Mucosa of rectum (tissue), 2 donors: ENCODE data around the gene ZNF160.
"Not testable (repeated sequence)": the region's sequence is repeated elsewhere in the genome, so short reads cannot be mapped to it uniquely, and the experiment has no call there.

Experiments
- H3K27ac ChIP-seq, 2 donors: one replicate each; pipeline ENCODE4 v1.7.0; 2013; ENCODE audit warnings: inconsistent platforms in 2 of 2, low read depth in 2 of 2, low read length in 2 of 2
- H3K27me3 ChIP-seq, 2 donors: one replicate each; pipeline ENCODE4 v1.7.0; 2013; ENCODE audit warnings: low read length in 2 of 2; ENCODE audit not compliant: control insufficient read depth in 2 of 2, insufficient read depth in 2 of 2
- H3K36me3 ChIP-seq, 2 donors: one replicate each; pipeline ENCODE4 v1.7.0; 2013; ENCODE audit warnings: low read length in 2 of 2; ENCODE audit not compliant: control insufficient read depth in 2 of 2, insufficient read depth in 2 of 2
- H3K4me1 ChIP-seq, 2 donors: one replicate each; pipeline ENCODE4 v1.7.0; 2013; ENCODE audit warnings: low read length in 2 of 2, mild to moderate bottlenecking in 1 of 2; ENCODE audit not compliant: control insufficient read depth in 2 of 2, insufficient read depth in 2 of 2
- H3K4me3 ChIP-seq, 2 donors: one replicate each; pipeline ENCODE4 v1.7.0; 2013; ENCODE audit warnings: low read length in 2 of 2
- H3K9ac ChIP-seq, 2 donors: one replicate each; pipeline ENCODE4 v1.7.0; 2013; ENCODE audit warnings: low read length in 2 of 2, low read depth in 1 of 2, mild to moderate bottlenecking in 1 of 2
- H3K9me3 ChIP-seq, 2 donors: one replicate each; pipeline ENCODE4 v1.7.0; 2013; ENCODE audit warnings: low read length in 2 of 2; ENCODE audit not compliant: control insufficient read depth in 2 of 2
- donor health status: healthy.
- donor health status: Normal muscosa, but diverticular disease.

Gene ZNF160

DNA sequence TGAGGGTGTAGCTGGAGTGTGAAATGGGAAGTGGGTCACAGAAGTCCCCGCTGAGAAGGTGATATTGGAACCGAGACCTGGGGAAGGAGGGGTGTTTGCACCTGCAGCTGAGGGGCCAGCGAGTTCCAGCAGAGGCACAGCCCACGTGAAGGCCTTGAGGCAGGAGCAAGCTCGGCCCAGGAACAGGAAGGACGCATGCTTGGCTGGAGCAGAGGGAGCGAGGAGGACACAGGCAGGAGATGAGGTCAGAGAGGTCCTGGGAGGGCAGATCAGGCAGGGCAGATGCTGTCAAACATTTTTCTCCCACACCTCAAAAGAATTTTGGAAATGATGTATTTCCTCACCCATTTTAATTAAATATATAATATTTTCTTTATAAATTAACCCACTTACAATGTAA, 20.2 kb upstream of the ZNF160 start:
- peaks cover 0 to 2% of the 10 kb centered on the region in 2 donors for H3K9me3 ChIP-seq
- H3K4me1 ChIP-seq: no peaks in the 10 kb centered on the region
- no peak overlapping the region for H3K4me3 ChIP-seq
- H3K9ac ChIP-seq: no peak overlapping the region
- no peaks in the 10 kb centered on the region for H3K27me3 ChIP-seq
- H3K27ac ChIP-seq: no peak overlapping the region
- peaks cover 0 to 6% of the 10 kb centered on the region in 2 donors for H3K36me3 ChIP-seq

DNA sequence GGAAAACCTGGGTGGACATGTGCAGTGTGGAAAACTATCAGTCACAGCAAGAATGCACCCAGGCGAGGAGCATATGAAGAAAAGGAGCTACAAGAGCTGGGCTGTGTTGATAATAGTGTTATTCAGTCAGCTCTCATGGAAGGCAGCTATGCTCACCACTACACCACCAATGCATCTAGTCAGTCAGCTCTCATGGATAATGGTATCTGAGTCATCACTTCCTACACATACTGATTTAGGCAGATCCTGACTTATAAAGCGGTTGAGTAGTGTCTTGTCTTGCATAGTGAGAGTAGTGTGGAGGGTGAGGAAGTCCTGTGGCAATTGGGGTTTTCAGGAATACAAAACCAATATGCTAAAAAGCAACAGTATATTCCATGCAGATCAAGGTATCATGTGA, 9.1 kb upstream of the ZNF160 start:
- Histone ChIP-seq H3K27ac (no peak overlapping the region), H3K9me3 (peaks cover 12 to 18% of the 10 kb centered on the region in 2 donors), H3K4me1 (no peaks in the 10 kb centered on the region), H3K9ac (no peak overlapping the region), H3K4me3 (no peak overlapping the region), H3K27me3 (no peaks in the 10 kb centered on the region), H3K36me3 (peaks cover 36 to 38% of the 10 kb centered on the region in 2 donors)

DNA sequence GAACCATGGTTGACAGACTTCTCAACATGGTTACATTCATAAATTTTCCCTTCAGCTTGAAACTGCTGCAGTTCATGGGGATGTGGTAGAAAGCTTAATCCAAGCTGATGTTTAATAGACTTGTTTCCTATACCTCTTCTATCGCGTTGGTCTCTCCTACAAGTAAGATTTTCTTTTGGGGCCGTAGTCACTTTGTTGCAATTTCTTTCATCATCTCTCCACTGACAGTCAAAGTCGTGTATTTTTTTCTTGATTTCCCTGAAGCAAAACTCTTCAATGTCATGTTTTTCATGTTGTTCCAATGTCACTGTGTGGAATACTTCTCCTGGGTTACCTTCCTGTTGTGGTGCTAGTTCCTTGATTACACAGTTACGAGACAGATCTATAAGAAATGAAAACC, 6.3 kb upstream of the ZNF160 start:
- H3K9ac ChIP-seq: no peak overlapping the region
- H3K4me3 ChIP-seq: no peak overlapping the region
- peaks cover 24 to 26% of the 10 kb centered on the region in 2 donors for H3K36me3 ChIP-seq
- peaks cover 7 to 18% of the 10 kb centered on the region in 2 donors for H3K9me3 ChIP-seq
- no peak overlapping the region for H3K27ac ChIP-seq
- no peaks in the 10 kb centered on the region for H3K4me1 ChIP-seq
- H3K27me3 ChIP-seq: no peaks in the 10 kb centered on the region

DNA sequence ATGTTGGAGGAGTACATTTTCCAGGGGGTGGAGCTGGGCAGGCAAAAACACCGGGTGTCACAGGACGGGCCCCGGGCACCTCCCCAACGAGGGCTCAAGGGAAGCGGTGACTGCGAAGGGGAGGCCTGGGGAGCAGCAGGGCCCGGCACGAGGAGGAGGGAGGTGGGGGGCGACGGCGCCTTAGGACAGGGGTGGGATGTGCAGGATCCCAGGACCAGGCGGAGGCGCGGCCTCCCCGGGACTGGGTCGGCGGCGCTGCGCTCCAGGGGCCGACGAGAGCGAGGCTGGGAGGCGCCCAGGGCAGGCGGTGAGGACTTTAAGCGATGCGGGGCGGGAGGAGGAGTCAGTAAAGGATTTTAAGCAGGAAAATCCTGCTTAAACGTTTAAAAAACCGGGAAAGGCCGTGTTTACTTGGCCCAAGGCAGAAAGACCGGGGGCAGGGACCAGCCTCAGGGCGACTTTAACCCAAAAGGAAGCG, 427 bp downstream of the ZNF160 start:
- H3K4me3 ChIP-seq: peak overlapping the region; percentile 83 to 97
- peaks cover 7 to 9% of the 10 kb centered on the region in 2 donors for H3K4me1 ChIP-seq
- H3K9ac ChIP-seq: peak overlapping the region; percentile 90 to 94
- H3K27ac ChIP-seq: peak overlapping the region; percentile 86 to 88
- no peaks in the 10 kb centered on the region for H3K27me3 ChIP-seq
- H3K36me3 ChIP-seq: peaks cover 4 to 11% of the 10 kb centered on the region in 2 donors
- H3K9me3 ChIP-seq: no peaks in the 10 kb centered on the region

DNA sequence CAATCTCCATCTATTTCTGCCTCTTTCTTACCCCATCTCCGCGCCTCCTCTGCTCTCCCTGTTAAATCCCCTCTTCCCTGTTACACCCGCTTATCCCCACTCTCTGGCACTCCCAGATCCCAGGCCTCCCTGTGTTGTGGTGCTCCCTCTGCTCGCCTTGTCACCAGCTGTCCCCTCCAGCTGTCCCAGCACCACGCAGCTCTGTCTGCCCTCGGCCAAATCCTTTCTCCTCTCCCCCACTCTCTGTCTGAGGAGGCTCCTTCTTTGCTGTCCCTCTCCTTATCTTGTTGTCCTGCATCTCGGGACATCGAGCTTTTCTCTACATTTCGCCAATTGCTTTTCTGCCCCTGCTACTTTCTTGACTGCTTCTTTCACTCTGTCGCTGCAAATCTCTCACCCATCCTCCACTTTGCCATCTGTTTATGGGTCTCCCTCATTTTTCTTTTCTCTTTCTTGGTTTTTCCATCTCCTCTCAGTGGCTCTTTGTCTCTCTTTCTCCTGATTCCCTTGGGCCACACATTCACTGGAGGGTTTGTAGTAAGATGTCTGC, 941 bp downstream of the ZNF160 start:
- H3K9ac ChIP-seq: peak overlapping the region; percentile 90 to 94
- no peaks in the 10 kb centered on the region for H3K27me3 ChIP-seq
- peaks cover 8 to 12% of the 10 kb centered on the region in 2 donors for H3K36me3 ChIP-seq
- peak overlapping the region; percentile 83 to 97 for H3K4me3 ChIP-seq
- H3K27ac ChIP-seq: peak overlapping the region; percentile 86 to 88
- peaks cover 7 to 9% of the 10 kb centered on the region in 2 donors for H3K4me1 ChIP-seq
- no peaks in the 10 kb centered on the region for H3K9me3 ChIP-seq

DNA sequence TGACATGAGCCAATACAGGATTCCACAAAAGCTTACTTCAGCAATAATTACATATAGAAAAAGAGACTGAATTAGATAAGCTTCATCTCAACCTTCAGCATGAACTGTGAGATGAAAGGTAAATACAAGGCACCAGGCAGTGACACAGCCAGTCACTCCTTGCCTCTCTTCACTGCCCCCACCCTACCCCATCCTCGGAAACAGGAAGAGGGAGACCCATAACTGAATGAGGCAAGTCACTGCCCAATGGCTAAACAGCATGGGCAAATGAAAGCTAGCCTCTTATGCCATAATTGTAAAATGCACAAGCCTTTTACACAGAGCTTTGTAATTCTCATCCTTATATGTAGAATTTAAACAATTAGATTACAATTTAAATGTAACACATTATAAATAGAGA, 1.7 kb downstream of the ZNF160 start:
- H3K36me3 ChIP-seq: peaks cover 8 to 12% of the 10 kb centered on the region in 2 donors
- no peak overlapping the region for H3K9ac ChIP-seq
- H3K9me3 ChIP-seq: no peaks in the 10 kb centered on the region
- H3K4me3 ChIP-seq: no peak overlapping the region
- H3K27me3 ChIP-seq: no peaks in the 10 kb centered on the region
- peaks cover 7 to 9% of the 10 kb centered on the region in 2 donors for H3K4me1 ChIP-seq
- no peak overlapping the region for H3K27ac ChIP-seq

DNA sequence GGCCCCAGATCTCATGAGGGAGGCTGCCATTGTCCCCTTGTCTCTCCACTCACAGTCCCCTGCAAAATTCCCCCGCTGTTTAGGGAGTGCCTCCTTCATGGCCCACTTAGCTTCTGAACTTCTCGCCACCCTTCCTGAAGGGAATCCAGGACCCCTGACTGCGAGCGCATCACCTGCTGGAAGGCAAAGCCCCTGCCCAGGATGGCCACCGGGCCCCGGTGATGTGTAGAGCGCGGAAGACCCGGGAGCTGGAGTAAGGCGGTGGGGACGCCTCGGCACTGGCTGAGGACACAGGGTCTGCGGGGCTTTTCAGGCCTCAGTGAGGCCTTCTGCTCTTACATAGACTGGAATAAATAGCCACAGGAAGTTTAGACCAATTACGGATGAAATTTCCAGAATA, 4.7 kb downstream of the ZNF160 start:
- not testable (repeated sequence) for H3K9me3 ChIP-seq, H3K4me1 ChIP-seq, H3K9ac ChIP-seq, H3K4me3 ChIP-seq, H3K27me3 ChIP-seq, H3K27ac ChIP-seq
- H3K36me3 ChIP-seq: peaks cover 11 to 22% of the 10 kb centered on the region in 2 donors

DNA sequence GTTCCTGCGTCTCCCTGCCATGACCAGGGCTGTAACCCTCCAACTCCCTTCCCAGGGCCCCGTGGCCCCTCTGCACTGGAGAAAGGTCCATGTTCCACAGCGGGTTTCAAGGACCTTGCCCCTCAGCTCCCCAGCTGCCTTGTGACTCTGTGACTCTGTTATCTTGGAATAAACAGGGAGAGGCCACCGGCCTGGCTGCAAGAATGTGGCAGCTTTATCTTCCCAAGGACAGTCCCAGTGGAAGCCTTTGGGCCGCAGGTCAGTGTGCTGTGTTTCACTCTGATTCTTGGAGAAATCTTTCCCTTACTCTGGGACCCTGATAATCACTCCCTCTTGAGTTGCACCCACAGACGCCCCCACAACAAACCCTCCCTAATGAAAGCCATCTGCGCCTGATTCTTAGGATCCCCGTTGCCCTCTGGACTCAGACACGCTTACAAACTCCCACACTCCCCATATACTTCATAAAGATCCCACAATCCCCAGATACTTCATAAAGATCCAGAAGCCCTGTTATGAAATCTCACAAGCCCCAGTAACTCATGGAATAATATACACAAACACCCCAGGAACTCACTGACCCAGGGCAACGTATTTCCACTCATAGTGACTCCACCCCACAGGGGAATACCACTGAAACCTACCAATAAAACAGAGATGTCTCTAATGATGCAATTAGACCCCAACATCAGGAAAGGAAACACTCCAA, 6.1 kb downstream of the ZNF160 start:
- not testable (repeated sequence) for H3K27ac ChIP-seq, H3K4me1 ChIP-seq

DNA sequence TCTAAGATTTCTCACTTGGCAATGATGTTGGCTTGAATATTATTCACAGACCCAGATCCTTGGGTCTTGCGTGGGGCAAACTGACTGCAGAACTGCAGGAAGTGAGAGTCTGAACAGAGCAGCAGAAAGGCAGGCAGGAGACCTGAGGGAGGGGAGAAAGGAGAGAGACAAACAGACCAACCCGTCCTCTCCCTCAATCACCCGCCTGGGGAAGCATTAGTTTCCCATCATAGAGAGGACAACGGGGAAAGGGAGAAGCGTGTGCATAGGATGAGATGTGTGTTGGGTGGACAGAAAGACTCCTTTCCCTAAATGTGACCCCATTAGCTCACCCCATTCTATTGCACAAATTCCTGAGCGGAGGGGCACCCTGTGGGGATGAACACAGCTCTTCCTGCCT, 6.6 kb downstream of the ZNF160 start:
- H3K4me1 ChIP-seq, H3K27me3 ChIP-seq, H3K4me3 ChIP-seq, H3K9ac ChIP-seq, H3K27ac ChIP-seq, H3K9me3 ChIP-seq: not testable (repeated sequence)
- peaks cover 15 to 26% of the 10 kb centered on the region in 2 donors for H3K36me3 ChIP-seq

More for the DNA sequence above, 6.1 kb downstream of the ZNF160 start:
- peaks cover 13 to 26% of the 10 kb centered on the region in 2 donors for H3K36me3 ChIP-seq
- H3K27me3 ChIP-seq, H3K9me3 ChIP-seq, H3K9ac ChIP-seq, H3K4me3 ChIP-seq: not testable (repeated sequence)

DNA sequence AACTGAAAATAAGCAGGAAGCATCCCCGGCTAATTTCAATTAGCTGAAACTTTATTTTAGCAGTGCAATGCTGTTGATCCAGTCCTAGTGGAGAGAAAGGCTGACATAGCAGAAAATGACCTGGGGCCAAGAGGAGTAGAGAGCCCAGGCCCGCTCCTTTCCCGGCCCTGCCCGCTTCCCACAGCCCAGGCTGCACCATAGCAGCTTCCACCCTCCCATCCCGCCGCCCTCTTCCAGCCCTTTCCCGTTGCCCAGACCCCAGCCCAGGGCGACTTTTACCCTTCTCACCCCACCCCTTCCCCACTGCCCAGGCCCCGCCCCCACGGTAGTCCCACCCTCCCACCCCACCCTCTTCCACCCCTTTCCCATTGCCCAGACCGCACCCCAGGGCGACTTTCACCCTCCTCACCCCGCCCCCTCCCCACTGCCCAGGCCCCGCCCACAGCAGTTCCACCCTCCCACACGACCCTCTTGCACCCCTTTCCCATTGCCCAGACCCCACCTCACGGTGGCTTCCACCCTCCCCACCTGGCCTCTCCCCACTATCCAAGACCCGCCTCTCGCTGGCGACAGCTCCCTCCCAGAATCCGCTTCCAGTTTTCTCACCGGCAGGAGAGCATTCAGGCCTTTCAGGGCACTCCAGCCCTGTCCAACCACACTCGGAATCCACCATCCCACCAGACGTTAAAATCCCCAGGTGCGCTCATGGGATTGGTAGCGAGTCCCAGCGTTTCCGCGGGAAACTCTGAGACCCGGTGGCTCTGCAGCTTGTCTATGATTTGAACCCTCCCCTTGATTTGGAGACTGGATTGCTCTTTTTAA, 8.3 kb downstream of the ZNF160 start:
- Histone ChIP-seq H3K4me1 (no peaks in the 10 kb centered on the region), H3K27ac (no peak overlapping the region), H3K9ac (no peak overlapping the region), H3K9me3 (no peaks in the 10 kb centered on the region), H3K27me3 (no peaks in the 10 kb centered on the region), H3K4me3 (no peak overlapping the region), H3K36me3 (peaks cover 28 to 36% of the 10 kb centered on the region in 2 donors)
